ENCODE results near the gene SLC22A7. TPM values are rescaled to one million over a fixed set of nuclear protein-coding genes. Genes with fewer than 3 reads are reported as not detected.
"Not testable (repeated sequence)": the region's sequence is repeated elsewhere in the genome, so short reads cannot be mapped to it uniquely, and the experiment has no call there.

Gene SLC22A7
- total RNA-seq, 2 experiments from 2014 or later, result not detected

GRCh38 chr6:43313813-43314212 is 15.8 kb downstream of the SLC22A7 start:
- DNase-seq, result no peak
- H3K9me3 Mint-ChIP-seq, result no peaks in the 10 kb centered on the region
- no peak overlapping the region for H3K27ac Mint-ChIP-seq
- peaks cover 2% of the 10 kb centered on the region for H3K27me3 Mint-ChIP-seq
- no peak overlapping the region for H3K4me3 Mint-ChIP-seq
- H3K4me1 Mint-ChIP-seq, result peaks cover 10% of the 10 kb centered on the region
- no peaks in the 10 kb centered on the region for H3K36me3 Mint-ChIP-seq

- Mint-ChIP-seq H3K9me3 (no peaks in the 10 kb centered on the region), H3K27me3 (no peaks in the 10 kb centered on the region), H3K36me3 (no peaks in the 10 kb centered on the region), H3K4me1 (no peaks in the 10 kb centered on the region), H3K27ac (peak overlapping the region; percentile 44), H3K4me3 (no peak overlapping the region)
- DNase-seq, result no peak
These were observed 20.0 kb downstream of the SLC22A7 start for GRCh38 chr6:43318011-43318410.

GRCh38 chr6:43325876-43326275 is 27.8 kb downstream of the SLC22A7 start:
- Mint-ChIP-seq H3K27ac (no peak overlapping the region), H3K36me3 (no peaks in the 10 kb centered on the region), H3K4me1 (peaks cover under 1% of the 10 kb centered on the region), H3K9me3 (no peaks in the 10 kb centered on the region), H3K4me3 (no peak overlapping the region), H3K27me3 (no peaks in the 10 kb centered on the region)
- no peak for DNase-seq

- no peak for DNase-seq
- H3K4me3 Mint-ChIP-seq, result no peak overlapping the region
- no peaks in the 10 kb centered on the region for H3K9me3 Mint-ChIP-seq
- H3K27ac Mint-ChIP-seq, result no peak overlapping the region
- no peaks in the 10 kb centered on the region for H3K27me3 Mint-ChIP-seq
- peaks cover 11% of the 10 kb centered on the region for H3K4me1 Mint-ChIP-seq
- H3K36me3 Mint-ChIP-seq, result no peaks in the 10 kb centered on the region
These were observed 30.5 kb downstream of the SLC22A7 start for GRCh38 chr6:43328528-43328927.

- H3K9me3 Mint-ChIP-seq, result no peaks in the 10 kb centered on the region
- H3K27me3 Mint-ChIP-seq, result no peaks in the 10 kb centered on the region
- no peak for DNase-seq
- H3K4me1 Mint-ChIP-seq, result peaks cover 12% of the 10 kb centered on the region
- no peak overlapping the region for H3K4me3 Mint-ChIP-seq
- H3K36me3 Mint-ChIP-seq, result no peaks in the 10 kb centered on the region
- H3K27ac Mint-ChIP-seq, result no peak overlapping the region
These were observed 33.4 kb downstream of the SLC22A7 start for GRCh38 chr6:43331470-43331869.

GRCh38 chr6:43331891-43332290 is 33.8 kb downstream of the SLC22A7 start:
- Mint-ChIP-seq H3K27ac (no peak overlapping the region), H3K4me1 (peaks cover 12% of the 10 kb centered on the region), H3K4me3 (no peak overlapping the region), H3K9me3 (no peaks in the 10 kb centered on the region), H3K27me3 (no peaks in the 10 kb centered on the region), H3K36me3 (no peaks in the 10 kb centered on the region)
- no peak for DNase-seq

- DNase-seq, result no peak
- Mint-ChIP-seq H3K27me3 (no peaks in the 10 kb centered on the region), H3K27ac (no peak overlapping the region), H3K4me1 (peaks cover 21% of the 10 kb centered on the region), H3K9me3 (no peaks in the 10 kb centered on the region), H3K36me3 (peaks cover 3% of the 10 kb centered on the region), H3K4me3 (no peak overlapping the region)
These were observed 36.5 kb downstream of the SLC22A7 start for GRCh38 chr6:43334466-43335095.

GRCh38 chr6:43335469-43335868 is 37.4 kb downstream of the SLC22A7 start:
- Mint-ChIP-seq H3K4me1 (peaks cover 21% of the 10 kb centered on the region), H3K27ac (no peak overlapping the region), H3K9me3 (no peaks in the 10 kb centered on the region), H3K36me3 (peaks cover 9% of the 10 kb centered on the region), H3K4me3 (no peak overlapping the region), H3K27me3 (no peaks in the 10 kb centered on the region)
- no peak for DNase-seq

GRCh38 chr6:43336382-43336781 is 38.3 kb downstream of the SLC22A7 start:
- H3K27me3 Mint-ChIP-seq, result no peaks in the 10 kb centered on the region
- DNase-seq, result no peak
- H3K27ac Mint-ChIP-seq, result no peak overlapping the region
- H3K36me3 Mint-ChIP-seq, result peaks cover 16% of the 10 kb centered on the region
- H3K4me3 Mint-ChIP-seq, result no peak overlapping the region
- H3K4me1 Mint-ChIP-seq, result peaks cover 16% of the 10 kb centered on the region
- no peaks in the 10 kb centered on the region for H3K9me3 Mint-ChIP-seq

GRCh38 chr6:43338243-43338642 is 40.2 kb downstream of the SLC22A7 start:
- Mint-ChIP-seq H3K4me1 (peaks cover 10% of the 10 kb centered on the region), H3K36me3 (peaks cover 22% of the 10 kb centered on the region), H3K4me3 (no peak overlapping the region), H3K27ac (peak overlapping the region; percentile 44), H3K9me3 (no peaks in the 10 kb centered on the region), H3K27me3 (no peaks in the 10 kb centered on the region)
- DNase-seq, result no peak

- DNase-seq, result no peak
- Mint-ChIP-seq H3K27me3 (no peaks in the 10 kb centered on the region), H3K4me1 (peaks cover 10% of the 10 kb centered on the region), H3K27ac (no peak overlapping the region), H3K9me3 (no peaks in the 10 kb centered on the region), H3K4me3 (no peak overlapping the region), H3K36me3 (peaks cover 22% of the 10 kb centered on the region)
These were observed 41.1 kb downstream of the SLC22A7 start for GRCh38 chr6:43339168-43339567.

- H3K9me3 Mint-ChIP-seq, H3K36me3 Mint-ChIP-seq, H3K4me3 Mint-ChIP-seq, H3K27me3 Mint-ChIP-seq, H3K4me1 Mint-ChIP-seq, DNase-seq, H3K27ac Mint-ChIP-seq: not testable (repeated sequence)
These were observed 48.2 kb downstream of the SLC22A7 start for GRCh38 chr6:43346243-43346642.

- Mint-ChIP-seq H3K4me1 (no peaks in the 10 kb centered on the region), H3K36me3 (peaks cover 11% of the 10 kb centered on the region), H3K27ac (no peak overlapping the region), H3K27me3 (no peaks in the 10 kb centered on the region), H3K9me3 (no peaks in the 10 kb centered on the region), H3K4me3 (no peak overlapping the region)
- DNase-seq, result no peak
These were observed 49.0 kb downstream of the SLC22A7 start for GRCh38 chr6:43347021-43347420.

- Mint-ChIP-seq H3K4me3 (no peak overlapping the region), H3K9me3 (no peaks in the 10 kb centered on the region), H3K27ac (no peak overlapping the region), H3K27me3 (no peaks in the 10 kb centered on the region), H3K4me1 (no peaks in the 10 kb centered on the region), H3K36me3 (peaks cover 11% of the 10 kb centered on the region)
- no peak for DNase-seq
These were observed 49.4 kb downstream of the SLC22A7 start for GRCh38 chr6:43347444-43347843.

GRCh38 chr6:43351951-43352350 is 53.9 kb downstream of the SLC22A7 start:
- not testable (repeated sequence) for DNase-seq, H3K9me3 Mint-ChIP-seq, H3K4me3 Mint-ChIP-seq, H3K27ac Mint-ChIP-seq, H3K4me1 Mint-ChIP-seq, H3K27me3 Mint-ChIP-seq
- peaks cover 16% of the 10 kb centered on the region for H3K36me3 Mint-ChIP-seq
